Neuronal stem cell (in vitro differentiated cells): ENCODE results near the gene RAB1A.

Experiments
- DNase-seq: peaks from one replicate; pipeline ENCODE4 v3.0.0-alpha.2; 2013; ENCODE audit warnings: low spot score
- H2AFZ ChIP-seq: one replicate; pipeline ENCODE4 v1.6.1; 2013; ENCODE audit warnings: mild to moderate bottlenecking, low read length, inconsistent platforms
- H2AK5ac ChIP-seq: 2 replicates; pipeline ENCODE4 v1.6.1; 2013; ENCODE audit warnings: low read depth, mild to moderate bottlenecking, inconsistent platforms, low read length, moderate library complexity, mixed read lengths
- H2BK120ac ChIP-seq: 2 replicates; pipeline ENCODE4 v1.6.1; 2013; ENCODE audit warnings: low read depth, mild to moderate bottlenecking, inconsistent platforms, low read length, moderate library complexity, mixed read lengths
- H2BK12ac ChIP-seq: one replicate; pipeline ENCODE4 v1.6.1; 2013; ENCODE audit warnings: low read length, inconsistent platforms
- H2BK15ac ChIP-seq: 2 replicates; pipeline ENCODE4 v1.6.1; 2013; ENCODE audit warnings: mild to moderate bottlenecking, low read length, inconsistent platforms, mixed read lengths
- H2BK5ac ChIP-seq: one replicate; pipeline ENCODE4 v1.6.1; 2013; ENCODE audit warnings: inconsistent platforms, mild to moderate bottlenecking, low read length, moderate library complexity
- H3K14ac ChIP-seq: one replicate; pipeline ENCODE4 v1.6.1; 2013; ENCODE audit warnings: low read length, inconsistent platforms
- H3K18ac ChIP-seq: 2 replicates; pipeline ENCODE4 v1.6.1; 2013; ENCODE audit warnings: low read length, inconsistent platforms
- H3K23ac ChIP-seq: 2 replicates; pipeline ENCODE4 v1.6.1; 2013; ENCODE audit warnings: low read depth, mild to moderate bottlenecking, mixed read lengths, low read length, inconsistent platforms; ENCODE audit not compliant: poor library complexity
- H3K27ac ChIP-seq: replicated peaks from 3 replicates; pipeline ENCODE4 v1.5.1; 2013; ENCODE audit warnings: low read length, inconsistent platforms
- H3K27me3 ChIP-seq, 3 experiments: 2 replicates each; pipeline ENCODE4 v1.6.1; 2013; ENCODE audit warnings: low read length in 3 of 3, mild to moderate bottlenecking in 2 of 3, inconsistent platforms in 1 of 3, low read depth in 1 of 3, mixed read lengths in 1 of 3, moderate library complexity in 1 of 3; ENCODE audit not compliant: control insufficient read depth in 3 of 3, insufficient read depth in 3 of 3
- H3K36me3 ChIP-seq, 2 donors: replicated peaks in 1 of 2; 2 replicates each; pipeline ENCODE4 v1.6.1; 2013; ENCODE audit warnings: low read length in 2 of 2; ENCODE audit not compliant: control insufficient read depth in 2 of 2, insufficient read depth in 2 of 2
- H3K4ac ChIP-seq: 2 replicates; pipeline ENCODE4 v1.6.1; 2013; ENCODE audit warnings: inconsistent platforms, mild to moderate bottlenecking, low read length, moderate library complexity
- H3K4me1 ChIP-seq, 2 donors: 1 replicate in 1 of 2; 2 replicates in 1 of 2; pipeline ENCODE4 v1.6.1; 2013; ENCODE audit warnings: low read length in 2 of 2, low read depth in 1 of 2; ENCODE audit not compliant: control insufficient read depth in 2 of 2, insufficient read depth in 1 of 2
- H3K4me2 ChIP-seq: one replicate; pipeline ENCODE4 v1.6.1; 2013; ENCODE audit warnings: mild to moderate bottlenecking, low read length, inconsistent platforms; ENCODE audit not compliant: insufficient read depth, poor library complexity, severe bottlenecking
- H3K4me3 ChIP-seq, 2 donors: 2 replicates each; pipeline ENCODE4 v1.5.1; 2013; ENCODE audit warnings: low read length in 2 of 2, mild to moderate bottlenecking in 2 of 2, inconsistent platforms in 1 of 2, moderate library complexity in 1 of 2
- H3K79me1 ChIP-seq: one replicate; pipeline ENCODE4 v1.6.1; 2013; ENCODE audit warnings: low read depth, mild to moderate bottlenecking, inconsistent platforms, low read length, moderate library complexity
- H3K9ac ChIP-seq: one replicate; pipeline ENCODE4 v1.6.1; 2013; ENCODE audit warnings: mild to moderate bottlenecking, low read depth, low read length, inconsistent platforms; ENCODE audit not compliant: poor library complexity
- H3K9me3 ChIP-seq, 2 donors: replicated peaks in 1 of 2; 2 replicates each; pipeline versions ENCODE3 to v1.6.1; 2013; ENCODE audit warnings: low read length in 2 of 2, mild to moderate bottlenecking in 2 of 2, inconsistent platforms in 1 of 2, low read depth in 1 of 2, mixed read lengths in 1 of 2, moderate library complexity in 1 of 2; ENCODE audit not compliant: control insufficient read depth in 2 of 2, insufficient read depth in 1 of 2
- H4K8ac ChIP-seq: one replicate; pipeline ENCODE4 v1.6.1; 2013; ENCODE audit warnings: low read depth, mild to moderate bottlenecking, inconsistent platforms, low read length, moderate library complexity
- H4K91ac ChIP-seq: one replicate; pipeline ENCODE4 v1.6.1; 2013; ENCODE audit warnings: low read length, low read depth, mild to moderate bottlenecking, inconsistent platforms; ENCODE audit not compliant: poor library complexity
- WGBS, 2 donors: extraction: QIAGEN DNeasy Blood & Tissue Kit; methylation state at CpG; one replicate each; pipeline ENCODE4 v1.1.7; 2013; ENCODE audit warnings: missing lambda C conversion rate in 2 of 2, mixed read lengths in 1 of 2; ENCODE audit not compliant: insufficient read length in 2 of 2, insufficient replicate concordance in 1 of 2; ENCODE audit errors: extremely low coverage in 2 of 2; 5-methylcytosine and 5-hydroxymethylcytosine counted together

The RAB1A gene

DNA sequence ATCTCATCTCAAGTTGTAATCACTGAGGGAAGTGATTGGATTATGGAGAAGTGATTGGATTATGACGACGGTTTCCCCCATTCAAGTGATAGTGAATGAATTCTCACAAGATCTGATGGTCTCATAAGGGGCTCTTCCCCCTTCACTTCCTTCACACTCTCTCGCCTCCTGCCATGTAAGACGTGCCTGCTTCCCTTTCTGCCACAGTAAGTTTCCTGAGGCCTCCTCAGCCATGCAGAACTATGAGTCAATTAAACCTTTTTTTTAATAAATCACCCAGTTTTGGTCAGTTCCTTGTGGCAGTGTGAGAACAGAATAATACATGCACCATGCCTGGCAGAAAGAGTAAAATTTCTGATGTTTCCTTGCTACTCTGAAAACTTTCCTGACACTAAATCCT lies 37.1 kb downstream of the RAB1A start:
- no peaks in the 10 kb centered on the region for H3K9me3 ChIP-seq
- H3K4me1 ChIP-seq, result no peaks in the 10 kb centered on the region
- peaks cover 7 to 93% of the 10 kb centered on the region in 2 donors for H3K36me3 ChIP-seq
- H3K27ac ChIP-seq, result no peak overlapping the region
- H2BK5ac ChIP-seq, result no peak overlapping the region
- no peak overlapping the region for H3K4me2 ChIP-seq
- H3K4me3 ChIP-seq, result no peak overlapping the region
- no CpG with 5 or more reads among the region's 4 CpGs for WGBS, 2 donors
- H2BK15ac ChIP-seq, result no peak overlapping the region
- no peak overlapping the region for H3K14ac ChIP-seq
- H3K27me3 ChIP-seq, result no peaks in the 10 kb centered on the region
- H3K23ac ChIP-seq, result no peak overlapping the region
- no peak overlapping the region for H2BK12ac ChIP-seq
- no peak overlapping the region for H4K8ac ChIP-seq
- H3K18ac ChIP-seq, result no peak overlapping the region
- H2AFZ ChIP-seq, result no peak overlapping the region
- H2BK120ac ChIP-seq, result no peak overlapping the region
- H3K79me1 ChIP-seq, result peaks cover 1% of the 10 kb centered on the region
- H2AK5ac ChIP-seq, result no peak overlapping the region
- no peak for DNase-seq
- no peak overlapping the region for H4K91ac ChIP-seq
- no peak overlapping the region for H3K9ac ChIP-seq
- H3K4ac ChIP-seq, result no peak overlapping the region

DNA sequence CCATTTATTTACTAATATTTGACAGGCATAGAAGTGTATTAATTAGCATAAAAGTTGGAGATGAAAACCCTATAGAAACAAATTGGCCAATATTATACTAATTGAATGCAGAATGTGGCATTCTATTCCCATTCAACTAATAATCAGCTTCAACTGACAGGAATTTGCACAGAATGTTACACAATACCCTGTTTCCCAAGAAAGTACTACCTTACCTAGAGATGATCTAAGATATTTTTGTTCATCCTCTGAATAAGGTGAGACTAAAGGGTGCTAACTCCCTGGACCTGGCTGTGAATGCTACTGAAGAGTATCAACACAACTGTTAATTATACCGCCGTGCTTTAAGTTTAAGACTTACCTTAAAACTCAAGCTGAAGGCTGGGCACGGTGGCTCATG lies 44.8 kb downstream of the RAB1A start:
- Histone ChIP-seq H3K27ac (no peak overlapping the region), H2AFZ (no peak overlapping the region), H2AK5ac (no peak overlapping the region), H4K8ac (no peak overlapping the region), H3K9ac (no peak overlapping the region), H3K36me3 (peaks cover 21 to 97% of the 10 kb centered on the region in 2 donors), H3K4me3 (no peak overlapping the region), H3K4ac (no peak overlapping the region), H4K91ac (no peak overlapping the region), H2BK120ac (no peak overlapping the region), H3K27me3 (no peaks in the 10 kb centered on the region), H3K4me2 (no peak overlapping the region), H3K14ac (no peak overlapping the region), H2BK5ac (no peak overlapping the region), H3K18ac (no peak overlapping the region), H3K23ac (no peak overlapping the region), H2BK15ac (no peak overlapping the region), H3K9me3 (no peaks in the 10 kb centered on the region), H2BK12ac (no peak overlapping the region), H3K79me1 (no peaks in the 10 kb centered on the region), H3K4me1 (peaks cover 0 to 3% of the 10 kb centered on the region in 2 donors)
- whole genome bisulfite sequencing, 2 donors, result no CpG with 5 or more reads among the region's 3 CpGs
- DNase-seq, result no peak

GRCh38 chr2:65081232-65081685 lies 48.6 kb downstream of the RAB1A start:
- Histone ChIP-seq H2BK15ac (no peak overlapping the region), H2BK5ac (no peak overlapping the region), H2BK120ac (no peak overlapping the region), H3K18ac (no peak overlapping the region), H3K9ac (no peak overlapping the region), H3K27me3 (no peaks in the 10 kb centered on the region), H3K27ac (no peak overlapping the region), H2BK12ac (no peak overlapping the region), H2AFZ (no peak overlapping the region), H3K4me2 (no peak overlapping the region), H3K4me3 (no peak overlapping the region), H3K14ac (no peak overlapping the region), H2AK5ac (no peak overlapping the region), H4K91ac (no peak overlapping the region), H3K4me1 (peaks cover 0 to 3% of the 10 kb centered on the region in 2 donors), H3K79me1 (no peaks in the 10 kb centered on the region), H4K8ac (no peak overlapping the region), H3K23ac (no peak overlapping the region), H3K36me3 (peaks cover 40 to 95% of the 10 kb centered on the region in 2 donors), H3K9me3 (no peaks in the 10 kb centered on the region), H3K4ac (no peak overlapping the region)
- no CpG with 5 or more reads among the region's 4 CpGs for WGBS, 2 donors
- no peak for DNase-seq

DNA sequence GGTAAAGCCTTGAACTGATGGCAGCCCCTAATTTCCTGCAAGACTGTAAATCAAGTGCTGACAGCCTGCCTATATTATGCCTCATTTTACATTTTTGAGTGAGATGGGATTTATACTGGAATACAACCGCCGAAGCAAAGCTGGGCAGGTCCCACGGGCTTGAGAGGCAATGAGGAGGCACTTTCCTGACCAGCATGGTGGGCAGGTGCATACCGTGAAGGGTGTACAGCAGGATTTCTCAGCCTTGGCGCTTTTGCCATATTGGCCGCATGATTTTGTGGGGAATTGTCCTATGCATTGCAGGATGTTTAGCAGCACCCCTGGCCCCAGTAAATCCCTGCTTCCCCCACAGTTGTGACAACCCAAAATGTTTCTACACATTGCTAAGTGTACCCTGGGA lies 50.9 kb downstream of the RAB1A start:
- H3K36me3 ChIP-seq, result peaks cover 43 to 96% of the 10 kb centered on the region in 2 donors
- H2BK12ac ChIP-seq, result no peak overlapping the region
- no peak overlapping the region for H4K8ac ChIP-seq
- no peak overlapping the region for H3K18ac ChIP-seq
- no peak overlapping the region for H3K23ac ChIP-seq
- no peak overlapping the region for H3K4ac ChIP-seq
- H4K91ac ChIP-seq, result no peak overlapping the region
- H3K9me3 ChIP-seq, result no peaks in the 10 kb centered on the region
- no peak overlapping the region for H3K4me3 ChIP-seq
- H2AFZ ChIP-seq, result no peak overlapping the region
- H3K9ac ChIP-seq, result no peak overlapping the region
- H2BK5ac ChIP-seq, result no peak overlapping the region
- H3K4me2 ChIP-seq, result no peak overlapping the region
- H2AK5ac ChIP-seq, result no peak overlapping the region
- H3K27me3 ChIP-seq, result no peaks in the 10 kb centered on the region
- H2BK120ac ChIP-seq, result no peak overlapping the region
- no peak for DNase-seq
- H2BK15ac ChIP-seq, result no peak overlapping the region
- H3K79me1 ChIP-seq, result no peaks in the 10 kb centered on the region
- WGBS, 2 donors, result no CpG with 5 or more reads among the region's 6 CpGs
- H3K4me1 ChIP-seq, result peaks cover 3% of the 10 kb centered on the region in 2 donors
- no peak overlapping the region for H3K14ac ChIP-seq
- H3K27ac ChIP-seq, result no peak overlapping the region
